K562 treated with DMSO at 1 percent for 48 hours (cell line): Measurements from ENCODE around the gene VPS52. TPM values are rescaled to one million over a fixed set of nuclear protein-coding genes. Genes with fewer than 3 reads are reported as not detected.

Experiments used
- total RNA-seq: library from RNA; unstranded; fragments of 300-600 nt; gene quantifications from 2 replicates; pipeline ENCODE4 v1.2.3, GENCODE V29; 2022; ENCODE audit warnings: low replicate concordance; ENCODE audit errors: extremely low read depth

Gene VPS52, protein sequence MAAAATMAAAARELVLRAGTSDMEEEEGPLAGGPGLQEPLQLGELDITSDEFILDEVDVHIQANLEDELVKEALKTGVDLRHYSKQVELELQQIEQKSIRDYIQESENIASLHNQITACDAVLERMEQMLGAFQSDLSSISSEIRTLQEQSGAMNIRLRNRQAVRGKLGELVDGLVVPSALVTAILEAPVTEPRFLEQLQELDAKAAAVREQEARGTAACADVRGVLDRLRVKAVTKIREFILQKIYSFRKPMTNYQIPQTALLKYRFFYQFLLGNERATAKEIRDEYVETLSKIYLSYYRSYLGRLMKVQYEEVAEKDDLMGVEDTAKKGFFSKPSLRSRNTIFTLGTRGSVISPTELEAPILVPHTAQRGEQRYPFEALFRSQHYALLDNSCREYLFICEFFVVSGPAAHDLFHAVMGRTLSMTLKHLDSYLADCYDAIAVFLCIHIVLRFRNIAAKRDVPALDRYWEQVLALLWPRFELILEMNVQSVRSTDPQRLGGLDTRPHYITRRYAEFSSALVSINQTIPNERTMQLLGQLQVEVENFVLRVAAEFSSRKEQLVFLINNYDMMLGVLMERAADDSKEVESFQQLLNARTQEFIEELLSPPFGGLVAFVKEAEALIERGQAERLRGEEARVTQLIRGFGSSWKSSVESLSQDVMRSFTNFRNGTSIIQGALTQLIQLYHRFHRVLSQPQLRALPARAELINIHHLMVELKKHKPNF
- not detected in 2 replicates for total RNA-seq

GRCh38 chr6:33271468-33272274, at the start of gene VPS52, which contains the start of gene RPS18:
VPS52 (minus strand) TSS chr6:33271876; CDS start chr6:33271675, 201 bp downstream.
RPS18 (plus strand) TSS chr6:33272075; CDS start chr6:33272120, 45 bp downstream.

GRCh38 chr6:33317669-33318425, 46.2 kb upstream of the VPS52 start, which contains the start of gene ZBTB22:
ZBTB22 (minus strand) TSS chr6:33317744; CDS start chr6:33316916, 828 bp downstream.

GRCh38 chr6:33313709-33314514, 42.2 kb upstream of the VPS52 start, which contains the start of gene TAPBP:
TAPBP (minus strand) TSS chr6:33314078; CDS start chr6:33314041, 37 bp downstream.

DNA sequence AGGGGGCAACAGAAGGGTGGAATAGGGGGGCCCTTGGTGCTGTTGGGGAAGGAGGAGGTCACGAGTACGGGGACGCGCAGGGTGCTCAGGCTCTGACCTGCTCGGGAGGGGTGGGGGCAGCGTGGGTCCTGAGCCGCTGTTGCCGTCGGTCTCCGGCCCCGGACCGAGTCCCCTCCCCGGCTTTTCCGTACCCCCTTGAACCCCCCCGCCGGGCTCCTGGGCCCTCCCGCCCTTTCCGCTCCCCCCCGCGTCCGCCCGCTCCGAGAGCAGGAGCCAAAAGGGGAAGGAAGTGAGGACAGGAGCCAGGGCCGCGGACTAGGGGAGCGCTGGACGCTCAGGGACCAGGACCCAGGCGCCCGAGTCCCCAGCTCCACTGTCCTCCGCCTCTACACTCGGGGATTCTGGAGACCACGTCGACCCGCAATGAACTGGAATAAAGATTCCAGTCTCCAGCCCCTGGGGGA, 27.1 kb upstream of the VPS52 start, which contains the start of gene RGL2:
RGL2 (minus strand) TSS at position 170 of the 464 bp plus-strand sequence. CDS start 332 bp downstream, outside the sequence.

GRCh38 chr6:33288921-33289783, 17.5 kb upstream of the VPS52 start, which contains the start of the genes PFDN6 and WDR46:
PFDN6 (plus strand) TSS chr6:33289601; CDS start chr6:33289857, 256 bp downstream.
WDR46 (minus strand) TSS chr6:33289239; CDS start chr6:33289170, 69 bp downstream.

DNA sequence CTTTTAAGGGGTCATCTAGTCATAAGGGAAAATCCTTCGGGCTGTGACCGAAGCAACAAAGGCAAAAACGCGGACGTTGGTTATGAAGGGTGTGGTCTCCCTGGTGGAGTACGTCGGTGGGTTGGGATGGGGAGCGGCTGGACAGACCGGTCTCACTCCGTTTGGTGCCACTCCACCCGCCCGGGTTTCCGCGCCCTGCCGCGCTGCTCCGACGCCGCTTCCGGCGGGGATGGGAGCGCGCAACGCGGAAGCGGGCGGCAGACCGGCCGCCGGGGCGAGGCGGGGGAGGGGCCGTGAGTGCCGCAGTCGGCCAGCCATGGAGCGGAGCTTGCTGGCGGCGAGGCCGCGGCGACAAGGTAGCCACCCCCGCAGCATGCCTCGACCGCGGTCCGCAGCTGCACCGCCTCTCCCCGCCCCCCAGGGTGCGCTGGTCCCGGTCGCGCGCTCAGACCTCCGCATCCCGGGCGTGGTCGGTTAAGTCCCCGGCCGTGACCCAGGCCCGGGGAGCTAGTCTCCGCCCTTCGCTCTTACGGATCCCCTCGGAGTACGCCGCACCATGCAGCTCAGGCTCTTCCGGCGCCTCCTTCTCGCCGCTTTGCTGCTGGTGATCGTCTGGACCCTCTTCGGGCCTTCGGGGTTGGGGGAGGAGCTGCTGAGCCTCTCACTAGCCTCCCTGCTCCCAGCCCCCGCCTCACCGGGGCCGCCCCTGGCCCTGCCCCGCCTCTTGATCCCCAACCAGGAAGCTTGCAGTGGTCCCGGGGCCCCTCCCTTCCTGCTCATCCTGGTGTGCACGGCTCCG, 5.4 kb upstream of the VPS52 start, which contains the start of gene B3GALT4:
B3GALT4 (plus strand) TSS at position 260 of the 799 bp plus-strand sequence; CDS start at position 557, 297 bp downstream.

DNA sequence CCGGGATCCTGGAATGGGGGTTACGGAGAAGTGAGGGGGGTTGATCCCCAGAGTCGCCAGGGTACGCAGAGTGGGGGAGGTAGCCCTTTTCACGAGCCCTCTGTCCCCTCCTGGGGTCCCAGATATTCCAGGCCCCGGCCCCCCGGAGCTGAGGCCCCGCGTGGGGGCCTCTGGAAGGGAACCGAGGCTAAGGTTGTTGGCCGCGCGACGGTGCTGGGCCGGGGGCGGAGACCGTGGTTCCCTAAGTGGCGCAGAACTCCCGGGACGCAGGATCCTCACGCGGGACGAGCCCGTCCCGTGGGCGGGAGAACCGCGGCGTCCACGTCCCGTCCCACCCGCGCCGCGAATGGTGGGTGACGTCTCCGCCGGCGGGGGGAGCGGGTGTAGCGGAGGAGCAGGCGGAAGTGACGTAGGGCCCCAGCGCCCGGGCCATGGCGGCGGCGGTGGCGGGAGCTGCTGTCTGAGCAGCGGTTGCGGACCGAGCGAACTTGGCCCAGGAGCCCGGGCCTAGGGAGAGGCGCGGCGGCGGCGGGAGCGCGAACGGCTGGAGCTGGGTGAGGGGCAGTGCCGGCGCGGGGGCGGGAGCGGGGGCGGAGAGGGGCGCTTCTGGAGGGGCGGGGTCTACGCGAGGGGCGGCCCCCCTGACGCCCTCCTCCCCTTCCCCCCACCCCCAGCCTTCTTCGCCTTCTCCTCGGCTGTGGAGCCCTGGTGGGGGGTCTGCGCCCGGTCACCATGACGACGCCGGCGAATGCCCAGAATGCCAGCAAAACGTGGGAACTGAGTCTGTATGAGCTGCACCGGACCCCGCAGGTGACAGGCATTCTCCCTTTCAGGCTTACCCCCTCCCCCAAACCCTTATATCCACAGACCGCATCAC, 63.3 kb downstream of the VPS52 start, which contains the start of gene RING1:
RING1 (plus strand) TSS at position 410 of the 877 bp plus-strand sequence; CDS start at position 733, 323 bp downstream.

DNA sequence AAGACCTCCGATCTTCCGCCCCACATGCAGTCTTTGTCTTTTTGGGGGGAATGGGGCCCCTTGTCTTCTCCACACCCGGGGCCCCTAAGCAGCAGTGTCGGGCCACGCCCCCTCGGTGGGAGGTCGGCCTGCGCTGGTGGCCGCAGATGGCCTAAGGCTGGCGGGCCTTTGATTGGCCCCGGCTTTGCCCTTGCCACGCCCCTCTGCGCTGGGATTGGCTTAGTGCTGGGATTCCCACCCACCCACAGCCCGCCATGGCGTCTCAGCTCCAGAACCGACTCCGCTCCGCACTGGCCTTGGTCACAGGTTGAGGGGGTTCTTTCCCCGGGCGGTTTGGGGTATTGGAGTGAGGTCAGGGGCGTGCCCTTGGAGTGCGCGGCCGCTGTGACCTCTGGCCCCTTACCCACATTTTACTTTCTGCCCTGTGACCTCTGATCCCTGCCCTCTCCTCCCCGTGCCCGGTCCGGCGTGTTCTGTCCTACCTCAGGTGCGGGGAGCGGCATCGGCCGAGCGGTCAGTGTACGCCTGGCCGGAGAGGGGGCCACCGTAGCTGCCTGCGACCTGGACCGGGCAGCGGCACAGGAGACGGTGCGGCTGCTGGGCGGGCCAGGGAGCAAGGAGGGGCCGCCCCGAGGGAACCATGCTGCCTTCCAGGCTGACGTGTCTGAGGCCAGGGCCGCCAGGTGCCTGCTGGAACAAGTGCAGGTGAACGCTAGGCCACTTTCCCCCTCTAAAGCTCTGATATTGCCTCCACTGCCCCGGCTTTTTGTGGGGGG, 67.1 kb downstream of the VPS52 start, which contains the start of gene HSD17B8:
HSD17B8 (plus strand) TSS at position 241 of the 776 bp plus-strand sequence; CDS start at position 255, 14 bp downstream.

Other genes starting within 250 kb of the VPS52 start
- gene HLA-DPA1, start 198.2 kb downstream of the VPS52 start, total RNA-seq = not detected in 2 replicates
- gene HLA-DPB1, start 195.9 kb downstream of the VPS52 start, total RNA-seq = not detected in 2 replicates
- not detected in 2 replicates for gene COL11A2, start 79.4 kb downstream of the VPS52 start, total RNA-seq
- gene RXRB, start 71.2 kb downstream of the VPS52 start, total RNA-seq = not detected in 2 replicates
- 245 TPM in 1 of 2 replicates, not detected in the other for gene SLC39A7, start 71.0 kb downstream of the VPS52 start, total RNA-seq
- gene HSD17B8, start 67.2 kb downstream of the VPS52 start, total RNA-seq = not detected in 2 replicates
- gene RING1, start 63.4 kb downstream of the VPS52 start, total RNA-seq = not detected in 2 replicates
- 6,916 and 8,608 TPM in 2 replicates for gene RPS18, start 199 bp upstream of the VPS52 start, total RNA-seq
- not detected in 2 replicates for gene B3GALT4, start 5.2 kb upstream of the VPS52 start, total RNA-seq
- gene WDR46, start 17.4 kb upstream of the VPS52 start, total RNA-seq = not detected in 2 replicates
- not detected in 2 replicates for gene PFDN6, start 17.7 kb upstream of the VPS52 start, total RNA-seq
- 141 TPM in 1 of 2 replicates, not detected in the other for gene RGL2, start 27.1 kb upstream of the VPS52 start, total RNA-seq
- 231 TPM in 1 of 2 replicates, not detected in the other for gene TAPBP, start 42.2 kb upstream of the VPS52 start, total RNA-seq
- not detected in 2 replicates for gene ZBTB22, start 45.9 kb upstream of the VPS52 start, total RNA-seq
- not detected in 2 replicates for gene DAXX, start 51.1 kb upstream of the VPS52 start, total RNA-seq
- gene KIFC1, start 119.9 kb upstream of the VPS52 start, total RNA-seq = not detected in 2 replicates
- gene PHF1, start 139.1 kb upstream of the VPS52 start, total RNA-seq = not detected in 2 replicates
- not detected in 2 replicates for gene CUTA, start 146.2 kb upstream of the VPS52 start, total RNA-seq
- gene SYNGAP1, start 148.2 kb upstream of the VPS52 start, total RNA-seq = not detected in 2 replicates
- gene ZBTB9, start 182.7 kb upstream of the VPS52 start, total RNA-seq = not detected in 2 replicates